NK-92 (cell line): ENCODE measurements around the gene SPECC1L.

Source experiments
- DNase-seq: peaks from one replicate; lab custom pipeline; 2025; ENCODE audit not compliant: unreplicated experiment; lab: John Stamatoyannopoulos, UW

Gene SPECC1L

DNA sequence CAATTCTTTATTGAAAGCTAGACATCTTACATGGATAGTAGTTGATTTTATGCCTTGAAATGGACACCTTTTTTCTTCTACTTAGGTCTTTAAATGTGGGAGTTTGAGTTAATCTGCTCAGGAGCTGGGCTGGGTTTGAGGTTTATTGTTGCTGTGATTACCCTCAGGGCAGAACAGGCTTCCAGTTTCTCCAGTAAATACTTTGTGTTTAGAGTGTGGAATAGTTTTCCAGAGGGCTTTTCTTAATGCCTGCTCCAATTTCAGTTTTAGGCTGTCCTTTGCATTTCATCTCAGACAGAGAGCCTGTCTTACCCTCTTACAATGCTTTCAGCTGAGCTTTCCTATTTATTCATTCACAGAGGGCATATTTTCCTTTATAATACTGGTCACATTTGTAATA is 86.9 kb downstream of the SPECC1L start:
- DNase-seq: no peak

DNA sequence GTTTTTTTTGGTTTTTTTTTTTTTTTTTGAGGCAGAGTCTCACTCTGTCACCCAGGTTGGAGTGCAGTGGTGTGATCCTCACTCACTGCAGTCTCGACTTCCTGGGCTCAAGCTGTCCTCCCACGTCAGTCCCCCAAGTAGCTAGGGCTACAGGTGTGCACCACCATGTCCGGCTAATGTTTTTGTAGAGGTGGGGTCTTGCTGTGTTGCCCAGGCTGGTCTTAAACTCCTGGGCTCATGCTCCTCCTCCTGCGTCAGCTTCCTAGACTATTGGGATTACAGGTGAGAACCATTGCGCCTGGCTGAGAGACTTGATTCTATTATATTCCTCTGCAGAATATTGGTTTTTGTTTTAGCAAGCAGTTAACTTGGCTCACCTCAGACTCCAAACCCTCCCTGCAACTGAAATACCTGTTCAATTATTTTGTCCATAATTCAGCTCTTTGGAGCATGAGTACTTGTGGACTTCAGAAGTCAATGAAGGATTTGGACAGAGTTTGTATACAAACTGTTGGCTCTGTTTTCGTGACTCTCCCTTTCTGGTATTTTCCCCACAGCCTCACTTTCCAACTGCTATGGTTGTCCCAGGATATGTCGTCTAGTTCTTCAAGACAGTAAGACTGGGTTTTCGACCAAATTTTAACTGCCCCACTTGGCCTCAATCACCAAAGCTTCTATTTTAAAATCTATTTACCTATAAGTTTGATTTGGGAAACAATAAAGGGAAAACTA is 87.6 kb downstream of the SPECC1L start:
- DNase-seq: no peak

DNA sequence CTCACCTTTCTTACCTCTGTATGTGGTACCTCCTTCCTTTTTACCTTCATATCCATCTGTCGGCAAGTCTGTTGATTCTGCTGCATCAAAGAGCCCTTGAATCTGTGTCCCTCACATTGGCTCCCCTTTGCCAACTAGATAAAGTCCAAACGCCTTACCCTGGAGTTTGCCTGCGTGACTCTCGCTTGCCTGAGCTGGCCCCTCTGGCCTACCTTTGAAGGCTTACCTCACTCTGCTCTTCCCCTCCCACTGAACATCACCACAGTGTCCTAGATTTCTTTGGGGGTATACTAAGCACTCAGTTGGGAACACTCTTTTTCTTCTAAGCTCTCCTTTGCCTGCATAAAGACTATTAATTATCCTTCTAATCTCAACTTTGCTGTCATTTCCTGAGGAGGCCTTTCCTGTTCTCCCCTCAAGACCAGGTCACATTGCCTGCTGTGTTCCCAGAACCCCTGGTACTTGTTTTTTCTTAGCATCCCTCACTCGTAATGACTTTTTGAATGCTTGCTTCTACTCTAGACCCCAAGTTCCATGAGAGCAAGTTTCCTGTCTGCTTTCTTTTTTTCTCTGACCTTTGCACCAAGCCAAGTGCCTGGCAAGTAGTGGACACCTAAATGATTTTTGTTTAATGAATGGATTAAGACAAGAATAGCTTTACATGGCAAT is 89.0 kb downstream of the SPECC1L start:
- DNase-seq: no peak

DNA sequence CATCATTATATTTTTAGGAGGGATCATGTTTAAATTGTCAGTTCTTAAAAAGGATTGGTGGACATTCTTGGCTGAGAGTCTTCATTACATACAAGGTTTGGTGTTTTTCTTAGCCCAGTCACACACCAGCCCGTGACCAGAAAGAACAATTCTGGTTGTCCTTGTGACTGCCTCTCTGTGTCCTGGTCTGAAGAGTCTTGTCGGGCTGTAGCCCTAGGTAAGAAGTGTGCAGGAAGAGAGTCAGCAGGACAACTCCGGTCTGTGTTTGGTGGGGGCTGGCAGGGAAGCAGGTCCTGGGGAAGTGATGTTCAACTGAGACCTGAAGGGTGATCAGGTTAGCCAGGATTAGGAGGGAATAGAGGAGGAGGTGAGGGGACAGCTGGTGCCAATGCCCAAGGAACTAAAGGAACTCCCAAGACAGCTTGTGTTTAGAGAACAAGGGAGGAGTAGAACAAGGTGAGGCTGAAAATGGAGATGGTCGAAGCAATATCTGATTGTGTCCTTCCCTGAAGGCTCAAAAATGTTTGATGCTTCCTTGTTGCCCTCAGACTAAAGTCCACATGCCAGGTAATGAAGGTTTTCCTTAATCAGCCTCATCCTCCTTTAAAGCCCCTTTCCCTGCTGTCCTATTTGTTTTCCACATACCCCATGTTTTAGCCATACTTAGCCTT is 91.5 kb downstream of the SPECC1L start:
- DNase-seq: no peak

DNA sequence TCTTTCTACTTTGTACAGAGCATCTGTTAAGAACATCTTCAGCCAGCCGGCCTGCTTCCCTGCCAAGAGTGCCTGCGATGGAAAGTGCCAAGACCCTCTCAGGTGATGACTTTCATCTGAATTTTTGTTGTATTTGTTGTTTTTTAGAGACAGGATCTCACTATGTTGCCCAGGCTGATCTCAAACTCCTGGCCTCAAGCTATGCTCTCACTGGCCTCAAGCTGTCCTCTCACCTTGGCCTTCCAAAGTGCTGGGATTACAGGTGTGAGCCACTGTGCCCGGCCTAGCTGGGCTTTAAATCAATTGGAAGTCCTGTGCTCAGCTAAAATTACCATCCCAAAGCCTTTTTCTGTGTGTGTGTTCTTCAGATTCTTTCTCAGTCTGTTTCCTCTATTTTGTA is 92.6 kb downstream of the SPECC1L start:
- no peak for DNase-seq

DNA sequence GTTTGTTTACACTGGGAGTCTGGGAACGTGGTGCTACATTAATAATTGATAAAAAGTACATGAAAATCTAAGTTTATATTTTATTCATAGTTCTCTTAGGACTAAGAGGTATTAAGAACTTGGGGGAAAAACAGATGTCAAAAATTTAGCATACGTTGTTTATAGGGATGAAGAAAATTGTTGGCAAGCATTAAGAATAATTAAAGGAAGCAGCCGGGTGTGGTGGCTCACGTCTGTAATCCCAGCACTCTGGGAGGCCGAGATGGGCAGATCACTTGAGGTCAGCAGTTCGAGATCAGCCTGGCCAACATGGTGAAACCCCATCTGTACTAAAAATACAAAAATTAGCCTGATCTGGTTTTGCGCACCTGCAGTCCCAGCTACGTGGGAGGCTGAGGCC is 96.1 kb downstream of the SPECC1L start:
- no peak for DNase-seq

DNA sequence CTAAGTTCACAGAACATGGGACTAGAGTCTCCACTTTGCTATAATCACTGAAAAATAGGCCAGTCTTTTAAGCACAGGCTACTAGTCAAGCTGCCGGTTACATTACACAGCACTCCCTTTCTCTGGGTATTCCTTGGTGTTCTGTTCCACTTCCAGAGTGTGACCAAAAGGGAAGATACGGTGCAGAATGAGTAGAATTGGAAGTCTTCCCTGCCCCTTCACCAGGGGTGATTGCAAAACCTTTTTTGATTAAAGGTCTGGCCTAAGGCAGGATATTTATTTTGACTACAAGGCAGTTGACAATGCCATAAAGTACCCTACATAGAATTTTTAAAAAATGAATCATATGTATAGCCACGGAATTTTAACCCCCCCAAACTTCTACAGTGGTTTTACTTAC is 97.2 kb downstream of the SPECC1L start:
- DNase-seq: no peak

DNA sequence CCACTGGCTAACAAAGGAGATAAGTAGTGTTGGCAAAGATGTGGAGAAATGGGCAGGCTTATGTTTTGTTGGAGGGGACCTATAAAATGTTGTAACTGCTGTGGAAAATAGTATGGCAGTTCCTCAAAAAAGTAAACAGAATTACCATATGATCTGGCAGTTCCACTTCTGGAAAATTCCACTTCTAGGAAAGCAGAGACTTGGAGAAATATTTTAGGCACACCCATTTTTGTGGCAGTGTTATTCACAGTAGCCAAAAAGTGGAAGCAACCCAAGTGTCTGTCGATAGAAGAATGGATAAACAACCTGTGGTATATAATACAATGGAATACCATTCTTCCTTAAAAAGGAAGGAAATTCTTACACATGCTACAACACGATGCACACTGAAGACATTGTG is 99.8 kb downstream of the SPECC1L start:
- DNase-seq: no peak

DNA sequence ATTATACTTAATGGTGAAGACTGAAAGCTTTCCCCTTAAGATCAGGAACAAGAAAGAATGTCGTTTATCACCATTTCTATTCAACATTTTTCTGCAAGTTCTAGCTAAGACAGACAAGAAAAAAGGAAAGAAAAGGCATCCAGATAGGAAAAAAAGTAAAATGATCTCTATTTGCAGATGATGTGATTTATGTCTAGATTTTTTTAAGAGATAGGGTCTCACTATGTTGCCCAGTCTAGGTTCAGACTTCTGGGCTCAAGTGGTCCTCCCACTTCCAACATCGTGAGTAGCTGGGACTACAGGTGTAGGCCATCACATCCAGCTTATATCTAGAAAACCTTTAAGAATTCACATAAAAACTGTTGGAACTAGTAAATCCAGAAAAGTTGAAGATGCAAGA is 105.4 kb downstream of the SPECC1L start:
- DNase-seq: no peak

DNA sequence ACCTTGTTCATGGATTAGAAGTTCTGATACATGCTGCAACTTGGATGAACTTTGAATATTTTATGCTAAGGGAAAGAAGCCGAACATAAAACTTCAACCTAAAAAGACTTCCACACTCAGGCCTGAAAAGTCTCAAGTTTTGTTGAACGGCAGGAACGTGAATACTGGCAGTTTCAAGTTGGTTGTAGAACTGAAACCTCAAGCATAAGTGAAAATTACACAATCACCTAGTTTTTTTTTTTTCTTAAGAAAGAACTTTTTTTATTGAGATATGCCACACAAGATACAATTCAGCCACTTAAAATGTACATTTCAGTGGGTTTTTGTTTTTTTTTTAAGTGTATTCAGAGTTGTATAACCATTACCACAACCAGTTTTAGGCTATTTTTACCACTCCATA is 106.0 kb downstream of the SPECC1L start:
- no peak for DNase-seq

DNA sequence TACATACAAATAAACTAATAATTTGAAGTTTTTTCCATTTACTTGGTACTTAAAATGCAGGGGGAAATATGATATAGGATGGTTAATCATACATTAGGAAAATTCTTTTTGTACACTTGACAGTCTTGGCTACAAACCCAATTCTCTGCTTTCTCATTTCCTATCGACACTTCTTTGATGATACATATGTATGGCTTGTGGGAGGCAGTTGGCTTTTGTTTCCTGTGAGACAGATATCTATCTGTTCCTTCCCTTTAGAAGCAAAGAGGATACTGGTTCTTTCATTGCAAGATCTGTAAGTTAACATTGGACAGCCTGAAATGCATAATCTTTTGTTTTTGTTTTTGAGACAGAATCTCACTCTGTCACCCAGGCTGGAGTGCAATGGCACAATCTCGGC is 108.9 kb downstream of the SPECC1L start:
- DNase-seq: no peak

DNA sequence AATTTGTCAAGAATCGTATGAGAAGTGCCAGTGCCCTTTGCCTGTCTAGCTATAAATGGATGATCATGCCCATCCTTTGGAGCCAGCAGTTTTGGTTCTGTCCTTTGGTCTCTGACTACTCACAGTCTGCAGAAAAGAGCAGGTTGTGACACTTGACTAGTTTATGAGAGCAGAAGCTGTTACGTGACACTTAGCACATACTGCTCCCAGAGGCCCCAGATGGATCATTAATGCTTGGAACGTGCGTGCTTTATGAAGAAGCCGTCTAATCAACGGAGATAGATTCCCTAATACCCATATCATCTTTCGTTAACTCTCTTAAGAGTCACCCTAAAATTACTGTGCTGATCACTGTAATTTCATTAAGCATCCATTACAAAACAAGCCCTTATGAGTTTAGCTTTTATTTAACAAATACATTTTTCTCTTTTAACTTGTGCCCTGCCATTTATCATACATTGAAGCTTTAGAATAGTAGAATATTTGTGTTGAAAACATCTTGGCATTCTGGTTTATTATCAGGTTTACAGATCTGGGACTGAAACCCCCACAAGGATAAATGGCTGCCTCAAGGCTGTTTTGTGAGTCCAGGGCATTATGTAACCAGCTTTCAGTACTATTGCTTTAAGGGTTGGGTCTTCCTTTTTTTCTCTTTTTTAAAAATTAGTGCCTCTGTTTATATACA is 109.7 kb downstream of the SPECC1L start:
- no peak for DNase-seq

DNA sequence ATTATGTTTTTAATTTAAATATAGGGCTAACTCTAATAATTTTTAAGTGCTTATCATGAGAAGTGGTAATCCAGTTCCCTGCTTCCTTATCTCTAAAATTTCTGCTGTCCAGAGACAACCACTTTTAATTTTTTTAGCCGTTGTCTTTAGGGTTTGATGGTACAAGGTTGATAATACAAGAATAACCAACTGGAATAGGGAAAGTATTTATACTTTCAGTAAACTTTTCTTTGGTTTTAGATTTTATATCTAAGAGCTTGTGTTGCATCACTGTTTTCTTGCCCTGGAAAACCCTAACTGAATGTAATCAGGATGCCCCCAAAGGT is 110.2 kb downstream of the SPECC1L start:
- DNase-seq: no peak

DNA sequence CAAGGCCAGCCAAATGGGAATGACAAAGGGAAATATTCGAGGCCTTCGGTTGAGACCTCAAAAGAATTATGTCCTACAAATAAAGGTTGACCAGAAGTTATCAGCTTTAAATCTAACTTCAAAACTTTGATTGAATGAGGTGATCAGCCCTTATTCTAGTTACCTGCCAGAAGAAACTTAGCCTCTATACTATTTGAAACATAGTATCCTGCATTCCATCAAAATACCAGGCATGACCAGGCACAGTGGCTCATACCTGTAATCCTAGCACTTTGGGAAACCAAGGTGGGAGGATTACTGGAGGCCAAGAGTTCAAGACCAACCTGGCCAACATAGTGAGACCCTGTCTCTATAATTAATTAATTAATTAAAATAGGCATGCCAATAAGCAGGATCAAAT is 112.4 kb downstream of the SPECC1L start:
- no peak for DNase-seq

DNA sequence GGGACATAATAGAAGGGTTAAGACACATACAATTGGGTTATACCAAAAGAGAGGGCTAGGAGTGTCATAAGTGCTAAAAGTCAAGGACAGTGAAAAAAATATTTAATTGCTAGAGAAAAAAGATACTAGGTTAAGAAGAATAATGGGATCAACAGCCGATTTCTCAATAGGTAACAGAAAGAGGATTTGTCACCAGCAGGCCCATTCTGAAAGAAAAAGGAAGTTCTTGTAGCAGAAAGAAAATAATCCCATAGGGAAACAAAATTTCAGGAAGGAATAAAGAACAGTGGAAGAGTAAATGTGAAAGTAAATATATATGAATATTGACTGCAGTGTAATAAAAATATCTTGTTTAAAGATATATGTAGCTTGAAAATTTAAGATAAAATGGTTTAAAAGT is 113.5 kb downstream of the SPECC1L start:
- no peak for DNase-seq

DNA sequence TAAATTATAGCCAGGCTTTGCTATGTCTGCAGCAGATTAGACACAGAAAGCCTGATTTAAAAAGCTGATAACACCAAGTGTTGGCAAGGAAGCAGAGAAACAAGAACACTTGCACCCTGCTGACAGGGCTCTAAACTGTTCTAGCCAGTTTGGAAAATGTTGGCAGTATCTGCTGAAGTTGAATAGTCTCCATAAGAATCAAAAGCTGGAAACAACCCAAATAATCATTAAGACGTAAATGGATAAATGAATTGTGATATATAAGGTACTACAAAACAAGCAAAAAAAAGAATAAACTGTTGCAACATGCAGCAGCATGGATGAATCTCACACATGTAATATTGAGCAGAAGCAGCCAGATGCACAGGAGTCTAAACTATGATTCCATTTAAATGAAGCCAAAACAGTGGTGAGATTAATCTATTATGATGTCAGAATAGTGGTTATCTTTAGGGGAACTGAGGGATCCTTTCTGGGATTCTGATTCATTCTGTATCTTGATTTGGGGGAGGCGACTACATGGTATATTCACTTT is 116.4 kb downstream of the SPECC1L start:
- no peak for DNase-seq

DNA sequence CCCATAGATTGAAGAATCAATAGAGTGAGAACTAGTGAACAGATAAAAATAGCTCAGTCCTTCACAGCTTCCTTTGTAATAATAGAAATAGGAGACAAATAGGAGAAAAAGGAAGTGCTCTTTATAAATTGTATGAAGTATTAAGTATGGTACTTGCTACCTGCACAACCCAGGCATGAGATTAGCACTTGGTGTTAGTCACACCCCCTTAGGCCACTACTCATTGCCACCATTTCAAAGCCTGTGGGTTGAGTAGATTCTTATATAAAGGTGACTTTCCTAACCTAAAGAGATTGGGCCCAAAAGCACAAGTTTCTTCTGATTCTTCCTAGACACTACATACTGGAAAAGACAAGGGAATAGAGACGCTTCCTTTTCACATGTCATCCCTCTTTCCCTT is 119.0 kb downstream of the SPECC1L start:
- no peak for DNase-seq

DNA sequence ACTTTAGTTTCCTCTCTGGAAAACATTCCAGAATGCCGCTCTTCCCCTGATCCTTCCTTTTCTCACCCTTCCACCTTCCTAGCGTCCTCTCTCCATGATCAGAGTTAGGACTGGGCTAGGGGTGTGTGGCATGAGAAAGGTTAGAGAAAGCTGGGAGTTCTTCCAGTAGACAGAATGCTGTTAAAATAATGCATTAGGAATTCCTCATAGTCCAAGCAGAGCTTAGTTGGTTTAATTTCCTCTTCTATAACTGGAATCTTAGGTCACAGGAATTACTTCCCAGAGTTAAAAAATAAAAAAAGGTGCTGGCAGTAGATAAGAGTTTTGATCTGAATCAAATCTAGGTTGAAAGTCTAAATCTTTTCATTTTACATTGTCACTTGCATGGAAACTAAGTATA is 119.5 kb downstream of the SPECC1L start:
- no peak for DNase-seq

DNA sequence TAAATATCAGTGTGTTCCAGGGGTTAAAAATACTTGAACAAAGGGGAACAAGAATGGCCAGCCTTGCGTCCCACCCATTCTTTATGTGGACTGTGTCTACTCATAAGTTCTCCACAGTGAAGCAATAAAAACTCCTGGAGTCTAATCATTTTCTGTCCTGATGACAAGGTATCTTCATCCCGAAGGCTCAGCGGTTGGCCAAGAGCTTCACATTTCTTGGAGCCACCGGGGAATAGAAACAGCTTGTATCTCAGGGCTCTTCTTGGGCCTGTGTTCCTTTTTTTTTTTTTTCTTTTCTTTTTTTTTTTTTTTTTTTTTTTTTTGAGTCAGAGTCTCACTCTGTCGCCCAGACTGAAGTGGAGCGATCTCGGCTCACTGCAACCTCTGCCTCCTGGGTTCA is 119.9 kb downstream of the SPECC1L start:
- no peak for DNase-seq

DNA sequence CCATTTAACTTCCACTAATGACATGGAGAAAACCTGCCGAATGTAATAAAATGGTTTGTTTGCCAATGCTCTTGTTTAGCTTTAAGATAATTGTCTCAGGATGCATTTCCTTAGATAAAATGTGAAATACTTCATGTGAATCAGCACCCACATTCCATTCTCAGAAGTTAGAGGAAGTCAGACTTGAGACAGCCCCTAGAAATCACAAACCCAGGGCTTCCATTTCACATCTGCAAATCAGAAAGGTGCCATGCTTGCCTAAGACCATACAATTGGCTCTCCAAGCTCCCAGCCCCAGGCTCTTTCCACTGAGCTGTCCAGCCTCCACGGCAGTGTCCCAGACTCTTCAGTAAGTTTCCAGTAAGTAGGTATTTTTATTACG is 121.2 kb downstream of the SPECC1L start:
- DNase-seq: no peak

DNA sequence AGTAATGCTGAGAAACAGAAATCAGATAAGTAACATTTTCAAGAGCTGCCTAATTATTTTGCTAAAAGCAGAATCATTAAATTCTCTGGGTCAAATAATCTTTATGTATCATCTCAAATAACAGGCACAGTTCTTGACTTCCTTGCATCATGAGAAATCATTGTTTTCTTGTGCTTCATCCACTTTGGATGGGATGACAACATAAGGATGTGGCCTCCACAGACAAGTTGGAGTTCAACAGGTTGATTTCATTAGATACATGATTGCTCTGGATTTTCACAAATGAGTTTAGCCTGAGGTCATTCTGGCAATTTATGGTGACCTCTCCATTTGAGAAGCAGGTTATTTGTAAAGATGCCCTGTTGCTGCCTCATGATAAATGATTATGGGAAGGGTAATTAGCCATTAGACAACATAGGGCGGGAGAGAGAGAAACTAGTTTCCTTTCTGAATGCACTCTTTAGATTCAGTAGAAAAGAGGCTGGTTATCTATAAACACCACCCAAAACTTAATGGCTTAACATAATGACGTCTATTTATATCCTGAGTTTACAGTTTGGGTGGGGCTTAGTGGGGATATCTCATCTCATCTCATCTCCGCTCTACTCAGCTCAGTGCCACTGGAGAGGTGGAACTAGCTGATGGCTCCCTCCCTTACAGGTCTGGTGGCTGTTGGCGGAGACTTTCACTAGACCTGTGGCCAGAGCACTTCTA is 121.7 kb downstream of the SPECC1L start:
- no peak for DNase-seq
